HPDE6-E6E7 (cell line): ENCODE results near the gene ATP1A4.
A peak's percentile ranks its signal among the peaks of the same experiment; 100 is the strongest.

Experiments
- DNase-seq: peaks from one replicate; pipeline ENCODE4 v3.0.0; 2011; ENCODE audit warnings: missing footprints; ENCODE audit errors: extremely low spot score

The ATP1A4 gene

GRCh38 chr1:160171980-160172379 is 20.6 kb downstream of the ATP1A4 start:
- no peak for DNase-seq

DNA sequence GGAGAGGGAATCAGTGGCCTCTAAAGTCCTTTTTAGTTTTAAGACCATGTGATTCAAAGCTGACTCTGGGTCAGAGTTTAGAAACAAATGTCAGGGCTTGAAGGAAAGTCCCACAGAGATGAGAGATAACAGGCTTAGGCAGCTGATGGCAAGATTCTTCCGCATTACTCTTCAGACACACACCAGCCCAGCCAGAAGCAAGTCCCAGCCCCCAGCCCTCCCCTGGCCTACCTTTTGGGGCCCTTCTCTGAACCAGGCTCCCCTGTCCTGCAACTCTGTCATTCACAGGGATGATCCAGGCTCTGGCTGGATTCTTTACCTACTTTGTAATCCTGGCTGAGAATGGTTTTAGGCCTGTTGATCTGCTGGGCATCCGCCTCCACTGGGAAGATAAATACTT is 25.8 kb downstream of the ATP1A4 start:
- DNase-seq = no peak

- no peak for DNase-seq
Measured at GRCh38 chr1:160177667-160178066, 26.3 kb downstream of the ATP1A4 start.

- DNase-seq = no peak
Measured at GRCh38 chr1:160178731-160179130, 27.3 kb downstream of the ATP1A4 start.

- DNase-seq = no peak
Measured at GRCh38 chr1:160179336-160179735, 27.9 kb downstream of the ATP1A4 start.

- DNase-seq = no peak
Measured at GRCh38 chr1:160186246-160186645, 34.8 kb downstream of the ATP1A4 start.

GRCh38 chr1:160186729-160187128 is 35.3 kb downstream of the ATP1A4 start:
- DNase-seq = no peak

DNA sequence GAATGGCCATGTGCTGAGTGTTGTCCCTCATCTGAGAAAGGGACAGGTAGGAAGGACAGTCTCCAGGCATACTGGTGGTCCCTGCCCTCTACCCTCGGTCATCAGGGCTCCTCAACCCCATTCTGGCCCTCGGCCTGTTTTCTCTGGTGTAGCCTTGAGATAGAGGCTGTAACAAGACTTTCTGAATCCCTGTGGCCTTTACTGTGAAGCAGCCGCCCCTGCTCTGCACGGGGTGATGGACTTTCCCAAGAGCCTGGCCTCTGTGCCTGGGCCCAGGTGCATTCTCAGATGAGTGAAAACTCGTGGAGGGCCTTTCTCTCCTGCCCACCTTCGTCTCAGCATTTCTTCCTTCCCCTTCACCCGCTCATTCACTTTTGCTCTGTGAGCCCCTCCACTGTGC is 36.0 kb downstream of the ATP1A4 start:
- no peak for DNase-seq

- DNase-seq = no peak
Measured at GRCh38 chr1:160188341-160188740, 36.9 kb downstream of the ATP1A4 start.

DNA sequence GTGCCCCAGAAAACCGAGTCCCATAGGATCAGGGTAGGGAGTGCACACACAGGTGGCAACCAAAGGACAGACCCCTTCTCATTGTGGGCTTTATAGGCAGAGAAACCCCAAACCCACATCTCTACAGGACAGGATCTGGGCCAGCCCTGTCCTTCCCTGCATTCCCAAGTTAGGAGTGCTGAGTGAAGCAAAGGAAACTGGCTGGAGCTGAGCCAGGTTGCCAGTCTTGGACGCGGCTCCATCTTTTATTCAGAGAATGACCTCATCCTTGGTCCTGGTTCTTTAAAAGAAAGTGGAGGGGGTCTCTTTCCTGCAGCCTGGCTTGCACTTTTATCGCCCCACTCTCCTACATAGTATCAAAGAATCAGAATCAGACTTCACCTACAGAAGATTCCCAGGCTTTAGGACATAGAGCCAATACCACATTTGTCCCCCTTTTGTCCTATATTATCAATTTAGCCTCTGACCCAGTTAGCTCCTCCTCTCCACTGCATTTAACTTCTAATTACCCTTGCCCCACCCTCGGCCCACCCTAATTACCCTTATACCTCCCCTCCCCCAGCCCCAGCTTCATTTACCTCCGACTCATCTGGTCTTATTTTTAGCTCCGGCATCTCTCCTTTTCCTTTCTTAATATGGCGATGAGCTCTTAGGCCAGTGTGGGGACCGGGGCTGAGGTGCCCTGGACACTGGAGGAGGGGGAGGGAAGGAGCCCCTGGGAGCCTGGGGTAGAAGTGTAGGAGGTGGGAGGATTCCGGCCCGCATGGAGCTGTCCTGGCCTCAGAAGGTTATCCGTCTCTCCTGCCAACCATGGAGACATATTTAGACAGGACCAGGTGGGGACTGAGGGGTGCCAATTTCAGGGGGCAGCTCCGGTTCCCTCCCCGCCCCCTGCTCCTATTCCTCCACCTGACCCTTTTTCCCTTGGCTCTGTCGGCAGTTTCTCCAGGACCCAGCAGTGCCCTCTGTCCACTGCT is 38.5 kb downstream of the ATP1A4 start, which contains the start of gene CASQ1:
Gene CASQ1 (plus strand): TSS at position 927 of the 977 bp plus-strand sequence. CDS start 177 bp downstream, outside the sequence.
- no peak for DNase-seq

GRCh38 chr1:160191756-160192155 is 40.4 kb downstream of the ATP1A4 start:
- DNase-seq = no peak

- no peak for DNase-seq
Measured at GRCh38 chr1:160192234-160192633, 40.8 kb downstream of the ATP1A4 start.

DNA sequence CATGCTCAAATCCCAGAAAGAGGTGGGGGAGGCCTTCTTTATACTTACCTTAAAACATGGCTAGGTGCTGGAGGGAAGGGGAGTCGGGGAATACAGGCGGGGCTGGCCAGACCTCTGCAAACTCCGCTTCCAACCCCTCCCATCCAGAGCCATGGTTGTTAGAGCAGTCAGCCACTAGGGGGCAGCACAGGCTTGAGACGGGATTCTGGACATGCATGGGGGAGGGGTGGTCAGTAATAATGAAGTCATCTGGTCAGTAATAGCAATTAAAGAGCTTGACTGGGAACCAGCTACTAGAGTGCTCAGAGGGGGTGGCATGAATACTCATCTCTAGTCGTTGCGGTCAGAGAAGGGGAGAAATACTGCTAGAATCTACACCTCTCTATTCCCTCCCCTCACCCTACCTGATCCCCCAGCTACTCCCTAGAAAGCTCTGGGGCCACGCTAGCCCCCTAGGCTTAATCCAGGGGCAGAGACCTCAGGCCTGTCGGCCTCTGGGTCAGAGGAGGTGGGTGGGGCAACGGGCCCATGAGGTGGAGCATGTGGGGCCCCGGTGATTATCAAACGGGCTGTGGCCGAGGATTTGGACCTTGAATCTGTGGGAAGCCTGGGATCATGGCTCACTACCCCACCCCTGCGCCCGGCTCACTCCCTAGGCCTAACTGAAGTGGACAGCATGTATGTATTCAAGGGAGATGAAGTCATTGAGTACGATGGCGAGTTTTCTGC is 41.9 kb downstream of the ATP1A4 start:
- DNase-seq = peak; percentile 72

DNA sequence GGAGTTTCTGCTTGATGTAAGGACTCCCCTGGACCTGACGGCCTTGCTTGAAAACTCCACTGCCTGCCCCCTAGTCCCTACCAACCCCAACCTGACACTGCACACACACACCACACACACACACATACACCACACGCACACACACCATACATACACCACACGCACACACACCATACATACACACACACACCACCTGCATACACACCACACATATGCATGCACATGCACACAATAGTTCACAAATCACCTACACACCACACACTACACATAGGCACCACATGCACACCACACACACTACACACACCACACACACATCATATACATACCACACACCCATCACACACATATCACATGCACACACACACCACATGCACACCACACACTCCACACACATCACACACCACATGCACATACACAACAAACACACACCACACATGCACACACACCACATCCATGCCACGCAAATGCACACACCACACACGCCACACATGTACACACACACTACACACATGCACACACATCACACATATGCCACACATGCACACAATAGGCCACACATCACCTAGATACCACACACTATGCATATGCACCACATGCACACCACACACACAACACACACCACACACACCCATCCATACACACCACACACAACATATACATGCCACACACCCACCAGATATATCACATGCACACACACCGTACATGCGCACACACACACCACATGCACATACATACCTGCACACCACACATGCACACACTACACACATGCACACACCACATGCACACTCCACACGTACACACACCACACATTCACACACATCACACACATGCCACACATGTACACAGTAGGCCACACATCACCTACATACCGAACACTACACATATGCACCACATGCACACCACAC is 42.7 kb downstream of the ATP1A4 start:
- no peak for DNase-seq

DNA sequence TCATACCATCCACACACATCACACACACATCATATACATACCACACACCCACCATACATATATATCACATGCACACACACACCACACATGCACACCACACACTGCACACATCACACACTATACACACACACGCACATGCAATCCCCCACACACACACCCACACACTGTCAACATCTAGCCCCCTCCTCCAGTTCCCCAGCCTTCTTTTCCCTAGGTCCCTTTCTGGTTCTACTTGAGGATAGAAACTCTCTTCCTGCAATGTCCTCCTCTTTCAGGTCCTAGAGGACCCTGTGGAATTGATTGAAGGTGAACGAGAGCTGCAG is 43.3 kb downstream of the ATP1A4 start:
- no peak for DNase-seq

DNA sequence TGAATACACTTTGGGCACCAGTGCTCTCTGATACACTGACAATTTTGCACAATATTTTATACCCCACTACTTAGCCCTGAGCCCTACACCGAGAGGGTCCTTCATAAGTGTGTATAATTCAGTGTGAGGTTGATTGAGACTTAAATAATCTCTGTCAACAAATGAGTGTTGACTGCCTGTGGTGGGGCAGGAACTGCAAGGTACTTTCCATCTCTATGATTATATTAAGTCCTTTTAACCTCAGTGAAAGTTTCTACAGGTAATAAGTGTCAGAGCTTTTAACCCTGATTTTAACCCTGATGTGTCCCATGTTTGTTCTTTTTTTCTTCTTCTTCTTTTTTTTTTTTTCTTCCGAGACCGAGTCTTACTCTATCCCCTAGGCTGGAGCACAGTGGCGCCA is 44.7 kb downstream of the ATP1A4 start:
- DNase-seq = no peak

GRCh38 chr1:160197231-160197630 is 45.8 kb downstream of the ATP1A4 start:
- no peak for DNase-seq

DNA sequence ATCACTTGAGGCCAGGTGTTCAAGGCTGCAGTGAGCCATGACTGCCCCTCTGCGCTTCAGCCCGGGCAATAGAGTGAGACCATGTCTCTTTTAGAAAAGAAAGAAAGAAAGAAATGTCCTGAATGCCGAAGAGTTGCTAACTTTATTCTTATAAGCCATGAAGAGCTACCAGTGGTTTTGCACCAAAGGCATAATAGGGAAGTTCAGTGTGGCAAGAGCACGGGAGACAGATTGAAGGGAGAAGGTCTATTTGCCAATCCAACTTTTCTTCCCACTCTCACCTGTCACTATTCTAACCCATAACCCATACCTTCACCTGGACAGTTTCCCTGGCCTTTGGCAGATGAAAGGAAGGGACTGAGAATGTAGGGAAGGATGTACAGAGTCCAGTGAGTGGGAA is 49.4 kb downstream of the ATP1A4 start:
- DNase-seq = no peak

- DNase-seq = no peak
Measured at GRCh38 chr1:160204526-160205241, 53.3 kb downstream of the ATP1A4 start.

DNA sequence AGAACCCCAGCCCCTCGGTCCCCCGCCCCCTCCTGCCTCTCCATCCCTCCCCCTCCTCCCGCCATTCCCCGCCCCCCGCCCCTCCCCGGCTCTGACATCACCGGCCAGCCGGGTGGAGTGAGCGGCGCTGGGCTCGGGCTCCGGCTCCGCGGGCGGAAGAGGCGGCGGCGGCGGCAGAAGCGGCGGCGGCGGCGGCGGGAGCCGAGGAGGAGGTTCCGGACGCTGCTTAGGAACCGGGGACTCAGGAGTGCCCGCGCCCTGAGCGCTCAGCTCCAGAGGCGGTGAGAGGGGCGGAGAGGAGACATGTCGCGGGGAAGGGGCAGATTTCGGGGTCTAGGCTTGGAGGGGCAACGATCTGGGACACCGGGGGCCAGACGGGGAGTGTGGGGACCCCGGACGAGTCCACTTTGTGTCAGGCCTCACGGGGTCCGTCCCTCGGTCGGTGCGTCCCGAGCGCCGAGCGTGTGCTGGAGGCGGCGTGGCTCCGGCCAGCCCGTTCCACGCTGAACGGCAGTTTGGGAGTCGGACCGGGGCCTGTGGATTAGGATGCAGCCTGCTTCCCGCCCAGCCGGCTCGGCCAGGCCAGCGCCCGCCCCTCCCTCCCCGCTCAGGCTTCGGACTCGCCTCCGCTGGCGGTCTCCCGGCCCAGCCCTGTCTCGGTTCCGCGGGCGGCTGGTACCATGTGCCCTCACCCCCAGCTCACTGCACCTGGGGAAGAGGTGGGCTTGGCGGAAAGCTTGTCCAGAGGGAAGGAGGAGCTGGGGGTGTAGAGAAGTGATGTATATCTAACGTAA is 54.0 kb downstream of the ATP1A4 start, which contains the start of gene PEA15:
Gene PEA15 (plus strand): TSS at position 143 of the 794 bp plus-strand sequence. CDS start 6,161 bp downstream, outside the sequence.
- DNase-seq = peak; percentile 81
